PC-9 (cell line): ENCODE results near the gene SUSD3.

Experiments
- EZH2 ChIP-seq: fragments of 200-600 bp; sonication (generic); IDR thresholded peaks from 2 replicates; pipeline ENCODE4 v1.8.0; 2017; ENCODE audit warnings: antibody characterized with exemption, low read depth
- TF ChIP-seq, protein P1 (sequence below): fragments of 200-600 bp; sonication (generic); conservative IDR thresholded peaks from 2 replicates; pipeline ENCODE4 v1.6.1; 2017; ENCODE audit warnings: mixed run types, antibody characterized with exemption, mild to moderate bottlenecking, moderate library complexity

DNA sequence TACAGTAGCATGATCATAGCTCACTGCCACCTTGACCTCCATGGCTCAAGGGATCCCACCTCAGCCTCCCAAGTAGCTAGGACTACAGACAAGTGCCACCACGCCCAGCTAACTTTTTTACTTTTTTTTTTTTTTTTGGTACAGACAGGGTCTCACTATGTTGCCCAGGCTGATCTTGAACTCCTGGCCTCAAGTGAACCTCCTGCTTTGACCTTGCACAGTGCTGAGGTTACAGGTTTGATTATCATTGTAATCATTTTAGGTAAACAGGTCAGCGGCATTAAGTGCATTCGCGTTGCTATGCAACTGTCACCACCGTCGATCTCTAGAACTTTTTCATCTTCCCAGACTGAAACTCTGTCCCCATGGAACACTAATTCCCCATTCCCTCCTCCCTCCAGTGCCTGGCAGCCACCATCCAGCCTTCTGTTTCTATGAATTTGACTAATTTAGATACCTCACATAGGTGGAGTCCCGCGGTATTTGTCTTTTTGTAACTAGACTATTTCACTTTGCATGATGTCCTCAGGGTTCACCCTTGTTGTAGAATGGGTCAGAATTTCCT is 31.7 kb downstream of the SUSD3 start:
- TF ChIP-seq, protein P1, sequence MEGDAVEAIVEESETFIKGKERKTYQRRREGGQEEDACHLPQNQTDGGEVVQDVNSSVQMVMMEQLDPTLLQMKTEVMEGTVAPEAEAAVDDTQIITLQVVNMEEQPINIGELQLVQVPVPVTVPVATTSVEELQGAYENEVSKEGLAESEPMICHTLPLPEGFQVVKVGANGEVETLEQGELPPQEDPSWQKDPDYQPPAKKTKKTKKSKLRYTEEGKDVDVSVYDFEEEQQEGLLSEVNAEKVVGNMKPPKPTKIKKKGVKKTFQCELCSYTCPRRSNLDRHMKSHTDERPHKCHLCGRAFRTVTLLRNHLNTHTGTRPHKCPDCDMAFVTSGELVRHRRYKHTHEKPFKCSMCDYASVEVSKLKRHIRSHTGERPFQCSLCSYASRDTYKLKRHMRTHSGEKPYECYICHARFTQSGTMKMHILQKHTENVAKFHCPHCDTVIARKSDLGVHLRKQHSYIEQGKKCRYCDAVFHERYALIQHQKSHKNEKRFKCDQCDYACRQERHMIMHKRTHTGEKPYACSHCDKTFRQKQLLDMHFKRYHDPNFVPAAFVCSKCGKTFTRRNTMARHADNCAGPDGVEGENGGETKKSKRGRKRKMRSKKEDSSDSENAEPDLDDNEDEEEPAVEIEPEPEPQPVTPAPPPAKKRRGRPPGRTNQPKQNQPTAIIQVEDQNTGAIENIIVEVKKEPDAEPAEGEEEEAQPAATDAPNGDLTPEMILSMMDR = no peak
- TF ChIP-seq EZH2 = no peak
